NCI-H187 treated with DMSO at 0.1 percent for 48 hours (cell line): Measurements from ENCODE around the gene EHBP1L1.

Source experiments
- DNase-seq: peaks from one replicate; lab custom pipeline; 2025; lab: John Stamatoyannopoulos, UW

Gene EHBP1L1

DNA sequence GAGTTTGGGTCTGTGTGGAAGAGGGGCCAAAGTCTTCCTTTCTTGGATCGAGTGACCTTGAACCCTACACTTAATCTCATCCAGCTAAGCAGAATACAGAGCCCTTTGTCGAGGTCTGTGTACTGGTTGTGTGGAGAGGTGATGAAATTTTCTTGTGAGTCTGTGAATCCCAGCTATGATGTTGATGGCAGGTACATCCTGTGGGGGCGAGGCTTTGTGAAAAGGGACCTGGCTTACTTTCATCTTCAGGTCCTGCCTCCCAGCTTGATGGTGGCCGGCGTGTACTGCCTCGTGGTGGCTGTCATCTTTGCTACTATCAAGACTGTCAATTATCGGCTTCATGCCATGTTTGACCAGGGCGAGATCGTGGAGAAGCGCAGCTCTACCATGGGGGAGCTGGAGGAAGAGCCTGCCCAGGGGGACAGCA is 40.7 kb downstream of the EHBP1L1 start:
- no peak for DNase-seq

DNA sequence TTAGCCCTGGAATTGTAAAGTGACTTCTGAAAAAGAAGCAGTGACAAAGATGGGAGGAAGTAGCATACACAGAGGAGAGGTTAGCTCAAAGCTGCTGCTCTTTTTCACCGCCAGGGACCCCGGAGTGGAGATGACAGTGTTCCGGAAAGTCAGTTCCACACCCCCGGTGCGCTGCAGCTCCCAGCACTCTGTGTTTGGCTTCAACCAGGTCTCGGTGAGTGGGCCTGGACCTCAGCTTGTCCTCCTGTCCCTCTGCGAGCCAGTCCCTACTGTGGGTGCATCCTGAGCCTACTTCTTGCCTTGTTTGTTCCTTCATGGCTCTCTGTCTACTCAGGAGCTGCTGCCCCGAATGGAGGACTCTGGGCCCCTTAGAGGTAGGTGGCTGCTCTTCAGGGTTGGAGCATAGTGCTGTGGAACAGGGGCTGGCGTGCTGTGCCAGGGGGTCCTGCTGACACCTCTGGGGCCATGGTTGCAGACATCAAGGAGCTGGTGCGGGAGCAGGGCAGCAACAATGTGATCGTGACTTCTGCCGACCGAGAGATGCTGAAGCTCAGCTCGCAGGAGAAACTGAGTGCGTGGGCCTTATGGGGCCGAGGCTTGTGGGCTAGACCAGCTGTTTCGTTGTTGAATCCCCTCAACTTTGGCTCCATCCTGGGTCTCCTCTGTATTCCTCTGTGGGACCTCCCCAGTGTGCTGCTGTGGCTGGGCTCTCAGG is 41.4 kb downstream of the EHBP1L1 start:
- no peak for DNase-seq

DNA sequence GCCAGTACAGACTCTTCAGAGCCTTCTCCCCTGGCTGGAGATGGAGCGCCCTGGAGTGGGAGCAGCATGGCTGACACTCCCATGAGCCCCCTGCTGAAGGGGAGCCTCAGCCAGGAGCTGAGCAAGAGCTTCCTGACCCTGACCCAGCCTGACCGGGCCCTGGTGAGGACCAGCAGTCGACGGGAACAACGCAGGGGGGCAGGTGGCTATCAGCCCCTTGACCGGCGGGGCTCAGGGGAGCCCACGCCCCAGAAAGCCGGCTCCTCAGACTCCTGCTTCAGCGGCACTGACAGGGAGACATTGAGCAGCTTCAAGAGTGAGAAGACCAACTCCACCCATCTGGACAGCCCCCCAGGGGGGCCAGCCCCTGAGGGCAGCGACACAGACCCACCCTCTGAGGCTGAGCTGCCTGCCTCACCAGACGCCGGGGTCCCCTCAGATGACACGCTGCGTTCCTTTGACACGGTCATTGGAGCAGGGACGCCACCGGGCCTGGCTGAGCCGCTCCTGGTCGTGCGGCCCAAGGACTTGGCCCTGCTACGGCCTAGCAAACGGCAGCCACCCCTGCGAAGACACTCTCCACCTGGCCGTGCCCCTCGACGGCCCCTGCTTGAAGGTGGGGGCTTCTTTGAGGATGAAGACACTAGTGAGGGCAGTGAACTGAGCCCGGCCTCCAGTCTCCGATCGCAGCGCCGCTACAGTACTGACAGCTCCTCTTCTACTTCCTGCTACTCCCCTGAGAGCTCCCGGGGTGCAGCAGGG is 42.3 kb downstream of the EHBP1L1 start:
- no peak for DNase-seq

DNA sequence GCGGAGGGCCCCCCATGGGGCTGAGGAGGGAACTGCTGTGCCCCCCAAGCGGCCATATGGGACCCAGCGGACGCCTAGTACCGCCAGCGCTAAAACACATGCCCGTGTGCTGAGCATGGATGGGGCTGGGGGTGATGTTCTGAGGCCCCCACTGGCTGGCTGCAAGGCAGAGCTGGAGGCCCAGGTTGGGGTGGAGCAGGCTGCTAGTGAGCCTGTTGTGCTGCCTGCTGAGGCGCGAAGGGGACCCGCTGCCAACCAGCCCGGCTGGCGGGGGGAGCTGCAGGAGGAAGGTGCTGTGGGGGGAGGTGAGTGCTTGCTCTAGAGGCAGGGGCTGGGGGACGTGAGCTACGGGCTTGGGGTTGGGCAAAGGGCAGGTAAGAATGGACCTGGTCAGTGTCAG is 42.9 kb downstream of the EHBP1L1 start:
- DNase-seq: no peak

DNA sequence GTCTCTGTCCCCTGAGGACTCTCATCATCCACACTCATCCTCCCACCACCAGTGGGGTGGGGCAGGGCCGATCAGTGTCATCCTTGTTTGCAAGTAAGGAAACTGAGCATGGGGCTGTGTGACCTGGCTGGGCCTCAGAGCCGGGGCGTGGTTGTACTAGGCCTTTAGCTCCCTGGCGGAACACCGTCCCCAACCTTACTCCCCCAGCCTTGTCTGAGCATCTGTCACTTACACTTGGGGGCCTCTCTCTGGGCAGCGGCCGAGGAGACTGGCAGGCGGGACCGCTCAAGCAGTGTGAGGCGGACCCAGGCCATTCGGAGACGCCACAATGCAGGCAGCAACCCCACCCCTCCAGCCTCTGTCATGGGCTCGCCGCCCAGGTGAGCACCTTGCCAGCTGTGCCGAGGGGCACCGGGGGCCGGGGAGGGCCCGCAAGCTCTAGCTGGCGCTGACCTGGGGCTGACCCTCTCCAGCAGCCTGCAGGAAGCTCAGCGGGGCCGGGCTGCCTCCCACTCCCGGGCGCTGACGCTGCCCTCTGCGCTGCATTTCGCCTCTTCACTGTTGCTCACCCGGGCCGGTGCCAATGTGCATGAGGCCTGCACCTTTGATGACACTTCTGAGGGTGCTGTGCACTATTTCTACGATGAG is 43.6 kb downstream of the EHBP1L1 start:
- DNase-seq: no peak

DNA sequence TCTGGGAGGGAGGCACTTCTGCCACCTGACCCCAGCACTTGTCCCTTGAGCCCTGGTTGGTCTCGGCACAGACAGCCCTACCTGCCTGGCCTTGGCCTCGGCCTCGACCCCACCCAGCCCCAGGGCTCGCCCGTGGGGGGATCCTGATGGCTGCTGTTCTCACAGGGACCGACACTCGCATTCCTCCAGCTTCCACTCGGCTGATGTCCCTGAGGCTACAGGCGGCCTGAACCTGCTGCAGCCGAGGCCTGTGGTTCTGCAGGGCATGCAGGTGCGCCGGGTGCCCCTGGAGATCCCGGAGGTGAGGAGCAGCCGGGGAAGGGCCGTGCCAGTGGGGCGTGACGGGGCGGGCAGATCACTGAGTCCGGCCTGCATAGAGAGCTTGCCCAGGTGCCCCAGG is 44.8 kb downstream of the EHBP1L1 start:
- DNase-seq: no peak

DNA sequence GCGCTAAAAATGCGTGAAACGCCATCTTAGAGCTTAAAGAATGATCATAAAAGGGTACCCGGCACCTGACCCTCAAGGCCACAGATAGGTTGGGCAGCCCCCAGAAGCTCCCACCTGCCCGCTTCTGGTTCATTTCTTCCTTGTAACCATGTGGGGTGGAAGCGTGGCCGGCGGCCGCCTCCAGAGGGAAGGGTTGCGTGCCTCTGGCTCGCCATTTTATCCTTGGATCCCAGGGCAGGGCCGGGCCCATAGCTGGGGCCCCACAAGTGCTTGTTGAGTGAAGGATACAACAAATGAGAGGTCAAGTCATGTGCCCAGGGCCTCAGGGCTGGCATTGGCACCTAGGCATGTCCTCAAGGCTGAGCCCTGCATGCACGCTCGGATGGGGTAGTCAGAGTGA is 45.6 kb downstream of the EHBP1L1 start:
- DNase-seq: no peak

DNA sequence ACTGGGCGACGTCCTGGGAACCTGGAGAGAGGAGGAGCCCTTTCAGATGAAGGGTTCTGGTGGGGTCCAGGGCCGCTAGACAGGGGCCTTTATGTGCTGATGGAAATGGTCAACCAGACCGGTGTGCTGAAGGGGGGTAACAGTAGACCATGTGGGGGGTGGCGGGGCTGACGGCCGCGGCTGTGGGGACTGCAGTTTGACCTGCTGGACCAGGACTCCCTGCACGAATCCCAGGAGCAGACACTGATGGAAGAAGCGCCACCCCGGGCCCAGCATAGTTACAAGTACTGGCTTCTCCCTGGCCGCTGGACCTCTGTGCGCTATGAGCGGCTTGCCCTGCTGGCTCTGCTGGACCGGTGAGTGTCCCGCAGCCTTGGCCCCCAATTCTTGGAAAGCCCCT is 46.2 kb downstream of the EHBP1L1 start:
- no peak for DNase-seq

DNA sequence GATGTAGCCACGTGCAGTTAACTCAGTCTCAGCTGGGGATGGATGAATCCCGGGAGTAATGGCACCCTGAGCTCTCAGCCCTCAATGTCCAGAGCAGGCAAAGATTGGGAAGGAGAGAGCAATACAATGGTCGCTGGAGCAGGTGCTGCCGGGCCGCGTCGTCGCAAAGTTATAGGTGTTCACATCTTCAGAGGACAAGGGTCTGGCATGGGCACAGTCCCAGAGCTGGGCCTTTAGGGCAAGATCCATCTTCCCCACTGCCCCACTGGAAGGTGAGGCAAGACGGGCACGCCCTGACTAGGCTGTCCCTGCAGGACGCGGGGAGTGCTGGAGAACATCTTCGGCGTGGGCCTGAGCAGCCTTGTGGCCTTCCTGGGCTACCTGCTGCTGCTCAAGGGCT is 47.3 kb downstream of the EHBP1L1 start:
- DNase-seq: no peak

DNA sequence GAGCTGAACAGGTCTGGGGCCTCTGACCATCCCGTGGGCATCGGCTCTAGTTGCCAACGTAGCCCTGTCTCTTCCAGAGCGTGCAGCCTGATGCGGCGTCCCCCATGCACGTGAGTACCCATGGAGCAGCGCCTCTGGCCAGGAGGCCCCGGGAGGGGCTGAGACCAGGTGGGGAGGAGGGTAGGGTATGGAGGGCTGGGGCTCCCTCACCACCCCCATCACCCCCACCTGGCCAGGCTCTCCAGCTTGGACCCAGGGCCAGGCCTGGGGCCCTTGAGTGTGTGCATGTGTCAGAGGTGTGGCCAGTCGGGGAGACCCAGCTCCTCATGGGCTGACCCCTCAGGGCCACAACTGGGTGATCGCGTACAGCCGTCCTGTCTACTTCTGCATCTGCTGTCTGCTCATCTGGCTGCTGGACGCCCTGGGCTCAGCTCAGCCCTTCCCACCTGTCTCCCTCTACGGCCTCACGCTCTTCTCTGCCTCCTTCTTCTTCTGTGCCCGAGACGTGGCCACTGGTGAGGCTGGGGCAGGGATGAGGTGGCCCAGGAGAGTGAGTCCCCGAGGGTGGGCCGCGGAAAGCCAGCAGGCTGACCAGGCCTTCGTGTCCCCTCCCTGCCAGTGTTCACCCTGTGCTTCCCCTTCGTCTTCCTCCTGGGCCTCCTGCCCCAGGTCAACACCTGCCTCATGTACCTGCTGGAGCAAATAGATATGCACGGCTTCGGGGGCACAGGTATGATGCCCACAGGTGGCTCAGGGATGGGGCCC is 48.2 kb downstream of the EHBP1L1 start:
- no peak for DNase-seq

DNA sequence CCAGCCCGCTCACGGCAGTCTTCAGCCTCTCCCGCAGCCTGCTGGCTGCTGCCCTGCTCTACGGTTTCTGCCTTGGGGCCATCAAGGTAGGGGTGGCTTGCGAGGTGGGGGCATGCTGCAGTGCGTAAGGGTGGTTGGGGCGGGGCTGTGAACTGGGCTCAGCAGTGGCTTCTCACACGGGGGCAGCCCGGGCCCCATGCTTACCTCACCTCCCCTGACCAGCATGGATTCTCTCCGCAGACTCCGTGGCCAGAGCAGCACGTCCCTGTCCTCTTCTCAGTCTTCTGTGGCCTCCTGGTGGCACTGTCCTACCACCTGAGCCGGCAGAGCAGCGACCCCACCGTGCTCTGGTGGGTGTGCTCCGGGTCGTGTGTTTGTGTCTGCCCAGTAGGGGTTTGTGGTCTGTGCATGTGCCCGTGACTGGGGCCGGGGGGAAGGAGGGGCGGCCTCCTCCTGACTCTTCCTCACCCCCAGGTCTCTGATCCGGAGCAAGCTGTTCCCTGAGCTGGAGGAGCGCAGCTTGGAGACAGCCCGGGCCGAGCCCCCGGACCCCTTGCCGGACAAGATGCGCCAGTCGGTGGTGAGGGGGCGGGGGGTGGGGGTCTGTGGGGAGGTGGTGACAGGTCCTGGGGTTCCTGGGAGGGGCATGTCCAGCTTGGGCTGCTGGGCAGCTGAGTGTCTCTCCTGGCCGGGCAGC is 49.2 kb downstream of the EHBP1L1 start:
- DNase-seq: no peak

DNA sequence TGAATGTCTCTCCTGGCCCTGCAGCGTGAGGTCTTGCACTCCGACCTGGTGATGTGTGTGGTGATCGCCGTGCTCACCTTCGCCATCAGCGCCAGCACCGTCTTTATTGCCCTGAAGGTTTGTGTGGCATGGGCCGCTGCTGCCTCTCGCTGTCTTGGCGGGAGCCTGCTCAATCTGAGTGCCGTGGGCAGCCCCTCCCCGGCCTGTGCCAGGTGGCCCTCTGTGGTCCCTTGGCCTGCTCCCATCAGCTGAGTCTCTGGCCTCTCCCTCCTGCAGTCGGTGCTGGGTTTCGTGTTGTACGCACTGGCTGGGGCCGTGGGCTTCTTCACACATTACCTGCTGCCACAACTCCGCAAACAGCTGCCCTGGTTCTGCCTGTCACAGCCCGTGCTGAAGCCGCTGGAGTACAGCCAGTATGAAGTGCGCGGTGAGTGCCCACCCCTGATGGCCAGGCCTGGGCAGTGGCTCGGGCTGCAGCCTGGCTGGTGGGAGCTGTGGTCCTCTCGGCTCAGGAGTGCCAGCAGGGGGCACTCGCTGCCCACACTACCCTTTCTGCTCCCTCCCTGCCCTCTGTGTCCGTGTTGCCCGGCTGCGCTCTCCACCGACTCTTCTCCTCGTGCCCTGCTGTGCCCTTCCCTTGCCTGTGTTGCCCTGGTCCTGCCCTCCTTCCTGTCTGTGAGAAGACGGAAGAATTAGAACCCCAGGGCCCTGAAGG is 49.9 kb downstream of the EHBP1L1 start:
- no peak for DNase-seq

DNA sequence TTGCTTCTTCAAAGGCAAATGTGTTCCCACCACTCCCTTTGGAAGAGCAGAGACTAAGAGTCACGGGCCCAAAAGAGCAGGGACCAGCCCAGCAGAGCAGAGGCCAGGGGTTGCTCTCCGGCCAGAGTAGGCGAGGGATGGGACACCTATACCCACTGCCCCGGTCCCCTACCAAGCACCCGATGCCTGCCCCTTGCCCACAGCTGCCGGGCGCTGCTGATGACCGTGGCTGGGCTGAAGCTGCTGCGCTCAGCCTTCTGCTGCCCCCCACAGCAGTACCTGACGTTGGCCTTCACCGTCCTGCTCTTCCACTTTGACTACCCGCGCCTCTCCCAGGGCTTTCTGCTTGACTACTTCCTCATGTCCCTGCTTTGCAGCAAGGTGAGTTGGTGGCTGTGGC is 51.3 kb downstream of the EHBP1L1 start:
- DNase-seq: no peak

DNA sequence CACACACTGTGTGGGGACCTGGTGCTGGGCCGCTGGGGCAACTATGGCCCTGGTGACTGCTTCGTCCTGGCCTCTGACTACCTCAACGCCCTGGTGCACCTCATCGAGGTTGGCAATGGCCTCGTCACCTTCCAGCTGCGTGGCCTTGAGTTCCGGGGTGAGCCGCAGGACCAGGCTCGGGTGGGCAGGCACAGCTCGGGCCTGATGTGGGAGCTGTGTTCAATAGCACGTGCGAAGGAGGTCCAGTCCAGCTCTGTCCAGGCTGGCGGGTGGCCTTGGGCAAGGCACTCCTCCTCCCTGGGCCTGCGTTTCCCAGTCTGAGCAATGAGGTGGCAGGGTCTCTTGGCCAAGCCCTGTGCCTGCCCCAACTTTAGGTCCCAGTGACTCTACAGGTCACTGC is 53.7 kb downstream of the EHBP1L1 start:
- no peak for DNase-seq

DNA sequence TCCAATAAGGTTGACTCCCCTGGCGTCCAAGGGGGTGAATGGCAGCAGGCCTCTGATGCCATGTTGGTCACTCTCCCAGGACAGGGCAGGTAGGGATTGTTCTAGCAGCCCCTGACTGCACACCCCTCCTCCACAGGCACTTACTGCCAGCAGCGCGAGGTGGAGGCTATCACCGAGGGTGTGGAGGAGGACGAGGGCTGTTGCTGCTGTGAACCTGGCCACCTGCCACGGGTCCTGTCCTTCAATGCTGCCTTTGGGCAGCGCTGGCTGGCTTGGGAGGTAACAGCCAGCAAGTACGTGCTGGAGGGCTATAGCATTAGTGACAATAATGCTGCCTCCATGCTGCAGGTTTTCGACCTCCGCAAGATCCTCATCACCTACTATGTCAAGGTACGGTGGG is 54.4 kb downstream of the EHBP1L1 start:
- no peak for DNase-seq

DNA sequence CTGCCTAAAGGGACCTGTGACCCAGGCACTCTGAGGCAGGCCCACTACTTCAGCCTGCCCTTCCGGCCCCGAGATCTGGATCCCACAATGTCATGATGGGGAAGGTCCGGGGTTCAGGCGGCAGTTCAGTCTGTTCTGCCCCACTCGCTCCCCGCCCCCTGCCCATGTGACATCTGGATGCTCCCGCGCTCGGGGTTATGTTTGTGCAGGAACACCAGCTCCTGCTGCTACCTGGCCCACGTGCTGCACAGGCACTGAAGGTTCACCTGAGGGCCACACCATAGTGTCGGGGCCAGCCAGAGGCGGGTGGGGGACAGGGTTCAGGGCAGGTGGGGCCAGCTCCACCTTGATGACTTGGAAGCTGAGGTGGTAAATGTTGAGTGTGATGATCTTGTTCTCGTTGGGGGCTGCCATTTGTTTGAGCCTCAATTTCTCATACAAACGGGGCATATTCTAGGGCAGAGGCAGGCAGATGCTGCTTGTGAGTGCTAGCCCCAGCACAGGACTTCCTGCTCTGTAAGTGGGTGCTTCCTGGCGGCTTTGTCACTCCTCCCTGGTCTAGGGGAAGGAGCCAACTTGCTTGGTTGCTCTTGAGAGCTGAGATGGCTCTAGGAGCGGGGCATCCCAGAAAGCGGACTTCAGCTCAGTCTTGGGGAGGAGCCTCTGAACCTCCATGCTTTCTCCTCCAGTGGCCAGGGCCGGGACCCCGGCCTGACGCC is 57.7 kb downstream of the EHBP1L1 start:
- DNase-seq: no peak

DNA sequence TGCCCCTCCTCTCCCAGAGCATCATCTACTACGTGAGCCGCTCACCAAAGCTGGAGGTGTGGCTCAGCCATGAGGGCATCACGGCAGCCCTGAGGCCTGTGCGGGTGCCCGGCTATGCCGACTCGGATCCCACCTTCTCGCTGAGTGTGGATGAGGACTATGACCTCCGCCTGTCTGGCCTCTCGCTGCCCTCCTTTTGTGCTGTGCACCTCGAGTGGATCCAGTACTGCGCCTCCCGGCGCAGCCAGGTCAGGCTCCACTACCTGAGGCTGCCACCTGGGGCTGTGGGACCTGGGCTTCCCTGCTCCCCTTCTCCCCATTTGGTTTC is 58.2 kb downstream of the EHBP1L1 start:
- DNase-seq: no peak

DNA sequence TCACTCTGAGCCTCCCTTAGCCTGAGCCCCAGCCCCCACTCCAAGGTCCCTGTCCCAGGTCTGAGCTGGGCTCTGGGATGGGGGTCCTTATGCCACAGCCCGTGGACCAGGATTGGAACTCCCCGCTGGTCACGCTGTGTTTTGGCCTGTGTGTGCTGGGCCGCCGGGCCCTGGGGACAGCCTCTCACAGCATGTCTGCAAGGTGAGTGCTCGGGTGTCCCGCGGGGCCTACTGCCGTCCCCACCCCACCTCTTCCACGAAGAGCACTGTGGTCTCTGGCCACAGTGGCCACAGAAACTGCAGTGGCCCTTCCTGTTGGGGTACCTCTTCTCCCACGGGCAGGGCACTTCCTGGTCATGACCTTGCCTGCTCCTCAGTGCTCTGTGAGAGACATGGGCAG is 58.6 kb downstream of the EHBP1L1 start:
- no peak for DNase-seq

DNA sequence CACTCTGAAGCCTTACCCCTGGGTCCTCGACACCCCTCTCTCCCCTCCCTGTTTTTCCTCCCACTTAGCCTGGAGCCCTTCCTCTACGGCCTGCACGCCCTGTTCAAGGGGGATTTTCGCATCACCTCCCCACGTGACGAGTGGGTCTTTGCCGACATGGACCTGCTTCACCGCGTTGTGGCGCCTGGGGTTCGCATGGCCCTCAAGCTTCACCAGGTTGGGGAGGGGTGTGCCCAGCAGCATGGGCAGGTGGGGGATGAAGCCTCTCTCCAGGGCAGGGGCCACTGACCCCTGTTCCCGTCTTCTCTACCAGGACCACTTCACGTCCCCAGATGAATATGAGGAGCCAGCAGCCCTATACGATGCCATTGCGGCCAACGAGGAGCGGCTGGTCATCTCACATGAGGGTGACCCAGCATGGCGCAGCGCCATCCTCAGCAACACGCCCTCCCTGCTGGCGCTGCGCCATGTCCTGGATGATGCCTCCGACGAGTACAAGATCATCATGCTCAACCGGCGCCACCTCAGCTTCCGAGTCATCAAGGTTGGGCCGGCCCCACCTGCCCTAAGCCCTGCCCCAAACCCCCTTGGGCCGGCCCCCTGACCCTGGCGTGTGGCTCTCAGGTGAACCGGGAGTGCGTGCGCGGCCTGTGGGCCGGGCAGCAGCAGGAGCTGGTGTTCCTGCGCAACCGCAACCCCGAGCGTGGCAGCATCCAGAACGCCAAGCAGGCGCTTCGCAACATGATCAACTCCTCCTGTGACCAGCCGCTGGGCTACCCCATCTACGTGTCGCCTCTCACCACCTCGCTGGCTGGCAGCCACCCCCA is 59.3 kb downstream of the EHBP1L1 start:
- DNase-seq: no peak
